Upper lobe of right lung (tissue), 1 donor: Measurements from ENCODE around the gene CAPZA1. TPM values are rescaled to one million over a fixed set of nuclear protein-coding genes. Genes with fewer than 3 reads are reported as not detected.

Experiments used
- ATAC-seq: fragments of 200-7000 bp; cut with Tn5 transposase; one replicate; pipeline ENCODE4 v1.9.1; 2020; ENCODE audit warnings: mild to moderate bottlenecking, moderate library complexity
- DNase-seq: peaks from one replicate; pipeline ENCODE4 v3.0.0-alpha.2; 2020
- H3K27ac ChIP-seq: fragments of 200-600 bp; one replicate; pipeline ENCODE4 v1.8.0; 2022
- H3K27me3 ChIP-seq: fragments of 200-600 bp; one replicate; pipeline ENCODE4 v1.8.0; 2022; ENCODE audit warnings: mild to moderate bottlenecking
- H3K36me3 ChIP-seq: fragments of 200-600 bp; one replicate; pipeline ENCODE4 v1.8.0; 2022
- H3K4me1 ChIP-seq: fragments of 200-600 bp; one replicate; pipeline ENCODE4 v1.8.0; 2022
- H3K4me3 ChIP-seq: fragments of 200-600 bp; one replicate; pipeline ENCODE4 v1.8.0; 2022; ENCODE audit warnings: mild to moderate bottlenecking
- H3K9me3 ChIP-seq: fragments of 200-600 bp; one replicate; pipeline ENCODE4 v1.8.0; 2022
- intact Hi-C: fragments of 100-400 bp; cut with DNase I; formaldehyde crosslinking; loops from one replicate; pipeline ENCODE4 v1.11.0; 2022
- total RNA-seq: library from RNA; stranded (reverse); fragmentation: NEBNext Ultra II Directional; extraction: Animal tissue kit (Norgen Biotek cat#: 25700); gene quantifications from one replicate; pipeline ENCODE4 v1.2.1, GENCODE V29; 2021
- TF ChIP-seq, protein P1 (sequence below): fragments of 200-600 bp; IDR thresholded peaks from one replicate; pipeline ENCODE4 v1.8.0; 2022; ENCODE audit warnings: antibody characterized with exemption
- donor health status: DM: no; HTN: yes; CAD: no; lungs with severe emphysema.

Gene CAPZA1
- total RNA-seq, 1 donor from 2014 or later, result 123 TPM

DNA sequence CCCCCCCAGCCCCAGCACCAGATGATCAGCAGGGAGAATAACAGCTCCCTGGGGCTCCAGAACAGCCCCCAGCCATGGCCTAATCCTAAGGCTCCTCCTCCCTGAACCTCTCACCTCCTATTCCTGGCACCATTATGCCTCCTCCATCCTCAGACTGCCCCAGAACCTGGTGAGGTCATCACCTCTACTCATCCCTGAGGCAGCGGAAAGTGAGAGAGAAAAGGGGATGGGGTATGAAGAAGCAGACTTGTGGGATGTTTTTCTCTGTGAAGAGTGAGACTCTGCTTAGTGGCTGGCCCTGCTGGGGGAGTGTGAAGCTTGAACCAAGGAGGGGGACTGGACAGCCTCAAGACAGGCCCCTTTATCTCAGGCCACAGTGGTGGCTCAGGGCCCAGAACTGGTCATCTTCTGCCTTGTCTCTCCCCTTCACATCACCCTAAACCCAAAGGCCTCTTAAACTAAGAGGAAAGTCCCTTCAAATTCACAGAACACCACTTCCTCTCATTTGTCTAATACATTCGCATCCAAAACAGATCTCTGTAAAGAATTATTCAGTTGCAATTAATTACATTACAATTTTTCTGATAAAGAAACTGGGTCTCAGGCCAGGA lies 97.7 kb downstream of the CAPZA1 start:
- Histone ChIP-seq H3K9me3 (no peaks in the 10 kb centered on the region), H3K36me3 (no peaks in the 10 kb centered on the region), H3K4me1 (peaks cover 21% of the 10 kb centered on the region), H3K27ac (no peak overlapping the region), H3K4me3 (no peak overlapping the region), H3K27me3 (peaks cover 6% of the 10 kb centered on the region)
- DNase-seq, result no peak
- TF ChIP-seq, protein P1, sequence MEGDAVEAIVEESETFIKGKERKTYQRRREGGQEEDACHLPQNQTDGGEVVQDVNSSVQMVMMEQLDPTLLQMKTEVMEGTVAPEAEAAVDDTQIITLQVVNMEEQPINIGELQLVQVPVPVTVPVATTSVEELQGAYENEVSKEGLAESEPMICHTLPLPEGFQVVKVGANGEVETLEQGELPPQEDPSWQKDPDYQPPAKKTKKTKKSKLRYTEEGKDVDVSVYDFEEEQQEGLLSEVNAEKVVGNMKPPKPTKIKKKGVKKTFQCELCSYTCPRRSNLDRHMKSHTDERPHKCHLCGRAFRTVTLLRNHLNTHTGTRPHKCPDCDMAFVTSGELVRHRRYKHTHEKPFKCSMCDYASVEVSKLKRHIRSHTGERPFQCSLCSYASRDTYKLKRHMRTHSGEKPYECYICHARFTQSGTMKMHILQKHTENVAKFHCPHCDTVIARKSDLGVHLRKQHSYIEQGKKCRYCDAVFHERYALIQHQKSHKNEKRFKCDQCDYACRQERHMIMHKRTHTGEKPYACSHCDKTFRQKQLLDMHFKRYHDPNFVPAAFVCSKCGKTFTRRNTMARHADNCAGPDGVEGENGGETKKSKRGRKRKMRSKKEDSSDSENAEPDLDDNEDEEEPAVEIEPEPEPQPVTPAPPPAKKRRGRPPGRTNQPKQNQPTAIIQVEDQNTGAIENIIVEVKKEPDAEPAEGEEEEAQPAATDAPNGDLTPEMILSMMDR, result no peak
- intact Hi-C loops, result no loop called here
- ATAC-seq, result no peak

DNA sequence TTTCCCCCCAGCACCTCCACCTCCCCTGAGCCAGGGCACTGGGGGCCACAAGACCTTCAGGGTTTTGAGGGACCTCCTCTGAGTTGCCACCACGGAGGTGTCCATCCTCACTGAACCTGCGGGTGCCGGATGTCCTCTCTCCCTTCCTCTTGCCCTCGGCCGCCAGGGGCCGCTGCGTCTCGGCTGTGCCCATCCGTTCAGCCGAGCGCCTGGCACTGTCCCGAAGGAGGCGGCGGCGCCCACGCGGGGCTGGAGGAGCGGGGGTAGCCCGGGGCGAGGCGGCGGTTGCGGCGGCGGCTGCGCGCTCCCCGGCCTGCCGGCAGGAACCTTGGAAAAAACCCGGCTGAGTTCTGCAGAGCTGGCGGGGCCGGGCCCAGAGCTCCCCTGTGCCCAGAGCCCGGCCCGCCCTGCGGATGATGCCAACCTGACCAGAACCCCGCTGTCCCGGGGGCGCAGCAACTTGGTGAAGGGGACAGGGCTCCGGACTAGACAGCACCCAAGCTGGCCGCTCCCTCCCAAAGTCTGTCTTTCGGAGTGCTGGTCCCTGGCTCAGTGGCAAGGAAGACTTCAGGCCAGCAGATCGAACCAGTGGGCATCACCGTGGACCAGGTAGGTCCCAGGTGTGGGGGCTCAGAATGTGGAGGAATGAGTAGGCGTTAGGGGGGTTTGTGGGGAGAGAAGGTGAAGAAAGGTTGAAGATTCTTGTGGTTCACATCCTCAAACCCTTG lies 99.2 kb downstream of the CAPZA1 start:
- H3K36me3 ChIP-seq, result no peaks in the 10 kb centered on the region
- peaks cover 23% of the 10 kb centered on the region for H3K4me1 ChIP-seq
- ATAC-seq (peak; percentile 55), DNase-seq (peak; percentile 93)
- TF ChIP-seq, protein P1, result peak; percentile 87
- no peak overlapping the region for H3K4me3 ChIP-seq
- peaks cover 6% of the 10 kb centered on the region for H3K27me3 ChIP-seq
- no peak overlapping the region for H3K27ac ChIP-seq
- no peaks in the 10 kb centered on the region for H3K9me3 ChIP-seq
- intact Hi-C loops, result no loop called here

DNA sequence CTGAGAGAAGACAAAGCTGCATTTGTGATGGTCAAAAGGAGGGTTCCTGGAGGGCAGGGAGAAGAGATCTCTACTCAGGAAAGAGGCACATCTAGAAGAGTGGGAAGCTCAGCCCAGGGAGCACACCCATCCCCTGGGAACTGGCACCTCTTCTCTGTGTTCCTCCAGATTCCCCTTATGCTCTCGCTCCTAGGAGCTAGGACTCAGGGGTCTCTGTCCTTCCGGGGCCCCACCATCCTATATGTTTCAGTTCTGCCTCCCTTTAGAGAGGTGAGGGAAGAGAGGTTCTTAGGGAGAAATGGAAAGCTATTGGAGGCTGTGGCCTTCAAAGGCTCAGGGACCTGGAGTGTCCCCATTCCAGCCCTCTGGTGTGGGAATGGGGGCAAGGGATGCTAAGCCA lies 100.1 kb downstream of the CAPZA1 start:
- peaks cover 15% of the 10 kb centered on the region for H3K4me1 ChIP-seq
- H3K36me3 ChIP-seq, result no peaks in the 10 kb centered on the region
- no peaks in the 10 kb centered on the region for H3K9me3 ChIP-seq
- DNase-seq (no peak), ATAC-seq (no peak)
- H3K4me3 ChIP-seq, result no peak overlapping the region
- no peak overlapping the region for H3K27ac ChIP-seq
- intact Hi-C loops, result loop anchor here (10.0 kb wide), 1 partner anchor 155 kb away; no protein-coding TSS in a partner anchor
- TF ChIP-seq, protein P1, result no peak
- H3K27me3 ChIP-seq, result peaks cover 6% of the 10 kb centered on the region

DNA sequence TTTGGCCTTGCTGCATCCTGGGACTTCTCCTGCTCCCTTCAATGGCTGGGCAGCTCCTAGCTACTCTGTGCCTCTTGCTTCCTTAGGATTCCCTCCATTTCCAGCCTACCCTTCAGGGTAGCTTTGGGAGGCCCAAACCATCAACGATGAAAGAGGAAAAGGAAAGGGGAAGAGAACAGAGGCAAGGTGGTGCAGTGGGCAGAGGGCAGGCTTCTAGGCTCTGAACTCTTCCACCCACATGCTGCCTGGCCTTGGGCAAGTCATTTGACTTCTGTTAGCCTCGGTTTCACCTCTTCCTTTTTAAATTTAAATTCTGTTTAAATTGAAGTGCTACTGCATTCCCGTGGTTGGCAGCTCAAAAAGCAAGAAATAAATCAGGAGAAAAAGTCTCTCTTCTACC lies 101.2 kb downstream of the CAPZA1 start:
- ATAC-seq, result no peak
- TF ChIP-seq, protein P1, result no peak
- H3K27ac ChIP-seq, result no peak overlapping the region
- no peaks in the 10 kb centered on the region for H3K9me3 ChIP-seq
- intact Hi-C loops, result loop anchor here (10.0 kb wide), 1 partner anchor 154 kb away; no protein-coding TSS in a partner anchor
- H3K4me1 ChIP-seq, result peaks cover 10% of the 10 kb centered on the region
- no peak overlapping the region for H3K4me3 ChIP-seq
- peaks cover 6% of the 10 kb centered on the region for H3K27me3 ChIP-seq
- H3K36me3 ChIP-seq, result no peaks in the 10 kb centered on the region
- no peak for DNase-seq

Other genes with a start within 250 kb of the CAPZA1 start
- 59.4 TPM for gene CTTNBP2NL, start 223.6 kb upstream of the CAPZA1 start, total RNA-seq
- 8.5 TPM for gene WNT2B, start 110.9 kb upstream of the CAPZA1 start, total RNA-seq
- gene ST7L, start 691 bp upstream of the CAPZA1 start, total RNA-seq, result 27.2 TPM
- gene MOV10, start 54.8 kb downstream of the CAPZA1 start, total RNA-seq, result 62.8 TPM
- 150 TPM for gene RHOC, start 87.3 kb downstream of the CAPZA1 start, total RNA-seq
- gene PPM1J, start 95.5 kb downstream of the CAPZA1 start, total RNA-seq, result 0.32 TPM